BE2C (cell line): ENCODE measurements around the gene OR4F29. TPM values are rescaled to one million over a fixed set of nuclear protein-coding genes. Genes with fewer than 3 reads are reported as not detected.
"Not testable (repeated sequence)": the region's sequence is repeated elsewhere in the genome, so short reads cannot be mapped to it uniquely, and the experiment has no call there.

Experiments used
- DNase-seq: peaks from one replicate; pipeline ENCODE4 v3.0.0-alpha.2; 2020
- H3K27me3 ChIP-seq: fragments of 250-450 bp; sonication (Bioruptor Pico); 2 replicates; pipeline ENCODE4 v1.5.1; 2020; ENCODE audit warnings: mild to moderate bottlenecking
- H3K36me3 ChIP-seq: fragments of 250-450 bp; sonication (Bioruptor Pico); 2 replicates; pipeline ENCODE4 v1.5.1; 2020; ENCODE audit warnings: mild to moderate bottlenecking
- H3K4me1 ChIP-seq: fragments of 250-450 bp; sonication (Bioruptor Pico); 2 replicates; pipeline ENCODE4 v1.5.1; 2020
- H3K4me3 ChIP-seq: 2 replicates; pipeline ENCODE4 v1.5.1; 2011; ENCODE audit warnings: low read depth, low read length
- H3K9me3 ChIP-seq: fragments of 250-450 bp; sonication (Bioruptor Pico); 2 replicates; pipeline ENCODE4 v1.5.1; 2020
- polyA plus RNA-seq: library from polyadenylated mRNA; unstranded; fragments of >200 nt; gene quantifications from one replicate; pipeline ENCODE4 v1.2.1, GENCODE V29; 2012; ENCODE audit warnings: low read depth, missing spikeins; ENCODE audit not compliant: insufficient read length, insufficient read depth

Gene OR4F29, protein sequence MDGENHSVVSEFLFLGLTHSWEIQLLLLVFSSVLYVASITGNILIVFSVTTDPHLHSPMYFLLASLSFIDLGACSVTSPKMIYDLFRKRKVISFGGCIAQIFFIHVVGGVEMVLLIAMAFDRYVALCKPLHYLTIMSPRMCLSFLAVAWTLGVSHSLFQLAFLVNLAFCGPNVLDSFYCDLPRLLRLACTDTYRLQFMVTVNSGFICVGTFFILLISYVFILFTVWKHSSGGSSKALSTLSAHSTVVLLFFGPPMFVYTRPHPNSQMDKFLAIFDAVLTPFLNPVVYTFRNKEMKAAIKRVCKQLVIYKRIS
- polyA plus RNA-seq = not detected

GRCh38 chr1:451578-451977, at the start of gene OR4F29:
OR4F29 (minus strand) TSS chr1:451678; CDS start chr1:451678, 0 bp downstream.
- not testable (repeated sequence) for DNase-seq, H3K4me1 ChIP-seq

More at GRCh38 chr1:451578-451977, at the start of gene OR4F29:
- H3K27me3 ChIP-seq, H3K9me3 ChIP-seq, H3K4me3 ChIP-seq, H3K36me3 ChIP-seq: not testable (repeated sequence)
